Caki2 (cell line): ENCODE results near the gene PCNX4. TPM values are rescaled to one million over a fixed set of nuclear protein-coding genes. Genes with fewer than 3 reads are reported as not detected.

Experiments
- DNase-seq: peaks from one replicate; pipeline ENCODE4 v3.0.0-alpha.2; 2015; ENCODE audit warnings: low read depth
- in situ Hi-C: cut with HindIII; loops from 2 replicates; pipeline ENCODE4 v1.10.0; 2016; ENCODE audit warnings: low sequenced_read_pairs, low pct_unique_long_range_greater_than_20kb, mixed read lengths
- total RNA-seq: library from RNA; depleted of rRNA; stranded (reverse); fragments of >200 nt; shearing (Covaris generic); gene quantifications from 2 replicates; pipeline ENCODE4 v1.2.3, GENCODE V29; 2014; ENCODE audit warnings: low replicate concordance

The PCNX4 gene
- total RNA-seq, 1 experiment from 2014 or later: 58.9 TPM

- DNase-seq: peak; percentile 80
- in situ Hi-C loops: no loop called here
These were observed 73.2 kb downstream of the PCNX4 start, which contains the start of gene DHRS7 for GRCh38 chr14:60164712-60165546. DHRS7 (minus strand) TSS chr14:60165398; CDS start chr14:60165309, 89 bp downstream.

DNA sequence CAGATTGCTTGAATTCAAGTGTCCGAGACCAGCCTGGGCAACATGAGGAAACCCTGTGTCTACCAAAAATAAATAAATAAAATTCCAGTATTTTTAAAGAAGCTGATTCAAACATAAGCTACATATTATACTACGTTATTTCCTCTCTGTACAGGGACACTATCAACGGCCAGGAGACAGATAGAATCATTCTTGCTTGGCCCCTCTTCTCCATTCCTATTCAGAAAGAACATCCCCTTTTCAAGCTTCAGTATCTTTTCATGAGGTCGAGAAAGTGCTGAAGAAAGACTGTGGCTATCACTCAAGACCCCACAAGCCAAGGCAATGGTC lies 73.8 kb downstream of the PCNX4 start:
- in situ Hi-C loops: no loop called here
- DNase-seq: no peak

GRCh38 chr14:60166142-60166541 lies 74.4 kb downstream of the PCNX4 start:
- in situ Hi-C loops: no loop called here
- no peak for DNase-seq

DNA sequence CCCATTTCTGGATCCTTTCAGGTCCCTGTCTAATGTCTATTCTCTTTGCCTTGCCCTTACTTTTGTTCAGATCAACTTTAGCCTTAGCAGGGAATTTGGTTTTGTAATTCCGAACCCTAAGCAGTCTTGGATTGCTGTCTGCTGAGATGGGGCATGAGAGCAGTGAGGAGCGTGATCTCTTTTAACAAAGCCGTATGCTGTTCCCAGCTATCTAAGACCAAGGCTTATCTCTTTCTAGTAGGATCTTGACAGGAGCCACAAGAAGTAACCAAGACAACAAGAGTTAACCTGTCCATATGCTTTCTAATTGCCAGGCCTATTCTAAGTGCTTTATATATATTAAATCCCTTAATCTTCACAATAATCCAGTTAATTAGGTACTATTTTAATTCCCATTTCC lies 78.0 kb downstream of the PCNX4 start:
- no peak for DNase-seq
- in situ Hi-C loops: no loop called here

DNA sequence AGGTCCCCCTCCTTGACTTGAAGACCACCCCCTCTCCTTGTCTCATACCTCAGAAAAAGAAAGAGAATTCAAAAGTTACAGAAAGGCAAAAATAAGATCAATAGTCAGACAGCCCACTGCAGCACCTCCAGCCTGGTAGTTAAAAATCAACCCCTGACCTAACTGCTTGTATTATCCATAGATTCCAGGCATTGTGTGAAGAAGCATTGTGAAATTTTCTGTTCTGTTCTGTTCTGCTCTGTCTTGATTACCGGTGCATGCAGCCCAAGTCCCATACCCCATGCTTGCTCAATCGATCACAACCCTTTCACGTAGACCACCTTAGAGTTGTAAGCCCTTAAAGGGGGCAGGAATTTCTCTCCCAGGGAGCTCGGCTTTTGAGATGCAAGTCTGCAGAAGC lies 79.2 kb downstream of the PCNX4 start:
- no peak for DNase-seq
- in situ Hi-C loops: no loop called here

- DNase-seq: no peak
- in situ Hi-C loops: no loop called here
These were observed 80.0 kb downstream of the PCNX4 start for GRCh38 chr14:60171690-60172089.

DNA sequence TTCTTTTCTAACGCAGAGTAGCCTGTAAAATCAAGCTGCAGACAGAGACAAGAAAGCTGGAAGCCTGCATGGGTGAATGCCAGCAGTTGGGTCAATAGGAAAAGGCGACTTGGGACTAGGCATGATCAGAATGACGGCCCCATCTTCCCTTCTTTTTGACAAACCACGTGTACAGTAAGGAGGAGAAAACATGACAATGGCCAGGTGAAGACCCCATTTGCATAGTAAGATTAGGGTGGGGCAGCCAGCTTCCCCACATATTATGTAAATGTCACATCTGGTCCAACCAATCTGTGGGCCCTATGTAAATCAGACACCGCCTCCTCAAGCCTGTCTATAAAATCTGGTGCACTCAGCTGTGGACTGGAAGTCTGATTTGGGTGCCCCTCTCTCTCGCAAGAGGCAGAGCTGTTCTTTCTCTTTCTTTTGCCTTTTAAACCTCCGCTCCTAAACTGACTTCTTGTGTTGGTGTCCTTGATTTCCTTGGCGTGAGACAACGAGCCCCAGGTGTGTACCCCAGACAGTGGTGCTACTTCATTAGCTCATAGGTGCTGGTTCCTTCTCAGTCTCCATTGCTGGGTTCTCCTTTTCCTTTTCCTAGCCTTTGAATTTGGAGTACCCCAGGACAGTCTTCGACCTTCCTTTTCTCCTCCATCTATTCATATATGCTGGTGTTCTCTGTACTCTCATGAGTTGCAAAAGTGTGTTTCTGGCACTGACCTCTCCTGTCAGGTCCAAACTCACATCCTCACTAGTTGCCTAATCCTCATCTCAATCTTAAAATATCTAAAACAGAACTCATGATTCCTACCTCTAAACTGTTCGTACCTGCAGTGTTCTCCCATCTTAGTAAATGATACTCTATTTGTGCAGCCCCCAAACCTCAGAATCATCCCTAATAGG lies 82.9 kb downstream of the PCNX4 start:
- in situ Hi-C loops: loop anchor here (25.0 kb wide), 1 partner anchor 212 kb away; no protein-coding TSS in a partner anchor
- no peak for DNase-seq

- in situ Hi-C loops: loop anchor here (25.0 kb wide), 1 partner anchor 213 kb away; no protein-coding TSS in a partner anchor
These were observed 83.7 kb downstream of the PCNX4 start for GRCh38 chr14:60175255-60175902.

DNA sequence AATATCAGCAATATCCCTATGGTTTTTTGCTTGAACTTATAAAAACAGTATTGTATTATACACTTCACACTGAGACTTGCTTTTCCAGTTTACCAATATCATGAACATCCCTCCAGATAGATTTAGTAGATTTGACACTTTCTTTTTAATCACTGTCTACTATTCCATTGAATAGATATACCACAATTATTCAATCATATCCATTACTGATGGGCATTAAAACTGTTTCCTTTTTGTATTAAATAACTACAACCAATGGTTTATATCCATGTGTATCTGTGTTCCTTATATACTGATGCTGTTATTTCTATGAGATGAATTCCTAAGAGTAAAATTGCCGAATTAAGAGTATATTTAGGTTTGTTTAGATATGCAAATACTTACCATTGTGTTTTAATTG lies 86.4 kb downstream of the PCNX4 start:
- no peak for DNase-seq
- in situ Hi-C loops: loop anchor here (25.0 kb wide), 1 partner anchor 216 kb away; no protein-coding TSS in a partner anchor

More at GRCh38 chr14:60175255-60175902, 83.7 kb downstream of the PCNX4 start:
- DNase-seq: no peak

DNA sequence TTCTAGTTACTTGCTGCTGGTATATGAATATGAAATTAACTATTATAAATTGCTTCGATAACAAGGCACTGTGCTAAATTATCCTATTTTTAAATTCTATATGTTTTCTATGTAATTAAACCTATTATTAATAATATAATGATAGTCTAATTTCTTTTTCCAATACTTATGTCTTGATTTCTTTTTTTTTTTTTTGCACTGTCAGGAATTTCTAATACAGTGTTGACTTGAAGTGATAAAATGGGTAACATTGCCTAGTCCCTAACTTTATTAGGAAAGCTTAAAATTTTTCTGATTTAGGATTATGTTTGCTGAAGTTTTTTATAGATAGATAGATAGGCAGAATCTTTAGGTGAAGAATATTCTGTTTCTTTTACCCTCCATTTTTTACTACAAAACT lies 87.1 kb downstream of the PCNX4 start:
- in situ Hi-C loops: loop anchor here (25.0 kb wide), 1 partner anchor 217 kb away; no protein-coding TSS in a partner anchor

GRCh38 chr14:60179431-60179869 lies 87.7 kb downstream of the PCNX4 start:
- DNase-seq: peak; percentile 30
- in situ Hi-C loops: loop anchor here (25.0 kb wide), 1 partner anchor 217 kb away; no protein-coding TSS in a partner anchor

More for the DNA sequence above, 87.1 kb downstream of the PCNX4 start:
- no peak for DNase-seq

GRCh38 chr14:60183138-60183537 lies 91.4 kb downstream of the PCNX4 start:
- DNase-seq: no peak
- in situ Hi-C loops: loop anchor here (25.0 kb wide), 1 partner anchor 221 kb away; no protein-coding TSS in a partner anchor

DNA sequence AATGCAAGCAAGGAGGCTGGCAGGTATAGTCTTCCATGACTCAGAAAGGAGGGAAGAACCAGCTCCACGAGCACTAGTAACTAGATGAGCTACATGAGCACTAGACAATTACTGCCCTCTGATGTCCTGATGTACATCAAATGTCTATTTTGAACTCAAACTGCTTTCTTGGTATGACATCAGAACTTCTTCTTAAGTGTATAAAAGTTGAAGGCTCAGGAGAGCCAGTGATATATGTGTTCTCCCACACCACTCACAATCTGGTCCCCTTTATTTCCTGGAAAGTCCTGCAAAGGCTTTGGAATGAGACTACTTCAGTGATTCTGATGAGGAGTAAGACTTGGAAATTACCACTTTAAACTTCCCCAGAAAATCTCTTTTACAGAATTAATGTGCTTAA lies 92.0 kb downstream of the PCNX4 start:
- no peak for DNase-seq
- in situ Hi-C loops: loop anchor here (25.0 kb wide), 1 partner anchor 221 kb away; no protein-coding TSS in a partner anchor

DNA sequence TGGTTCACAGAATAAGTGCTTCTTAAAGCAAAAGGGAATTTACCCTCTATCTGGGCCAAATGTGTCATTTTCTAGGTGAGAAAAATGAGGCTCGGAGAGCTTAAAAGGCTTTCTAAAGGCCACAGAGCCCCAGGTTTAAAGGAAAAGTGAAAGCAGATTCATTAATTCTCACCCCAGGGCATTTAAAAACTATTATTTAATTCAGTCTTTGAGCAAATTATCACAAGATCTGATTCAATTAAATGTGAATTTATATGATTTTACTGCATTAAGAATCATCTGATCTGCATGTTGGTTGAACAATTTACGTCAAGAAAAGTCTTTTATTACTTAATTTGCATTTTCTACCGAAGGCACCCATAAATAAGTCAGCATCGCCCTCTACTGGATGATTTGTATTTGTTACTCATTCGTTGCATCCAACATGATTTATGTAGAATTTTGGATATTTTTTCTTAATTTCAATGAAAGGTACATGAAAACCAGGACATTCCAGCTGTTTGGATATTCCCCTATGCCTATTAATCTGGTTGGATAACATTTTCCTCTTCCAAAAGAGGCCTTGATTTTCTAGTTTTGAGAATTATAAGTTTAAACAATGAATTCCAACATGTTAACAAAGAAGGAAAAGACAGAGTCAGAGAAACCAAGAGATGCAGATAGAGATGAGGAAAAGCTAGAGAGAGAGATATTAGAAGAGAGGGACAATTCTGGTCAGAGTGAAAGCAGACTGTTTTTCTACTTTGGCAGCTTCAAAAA lies 92.6 kb downstream of the PCNX4 start:
- DNase-seq: peak; percentile 33
- in situ Hi-C loops: loop anchor here (25.0 kb wide), 1 partner anchor 222 kb away; no protein-coding TSS in a partner anchor

DNA sequence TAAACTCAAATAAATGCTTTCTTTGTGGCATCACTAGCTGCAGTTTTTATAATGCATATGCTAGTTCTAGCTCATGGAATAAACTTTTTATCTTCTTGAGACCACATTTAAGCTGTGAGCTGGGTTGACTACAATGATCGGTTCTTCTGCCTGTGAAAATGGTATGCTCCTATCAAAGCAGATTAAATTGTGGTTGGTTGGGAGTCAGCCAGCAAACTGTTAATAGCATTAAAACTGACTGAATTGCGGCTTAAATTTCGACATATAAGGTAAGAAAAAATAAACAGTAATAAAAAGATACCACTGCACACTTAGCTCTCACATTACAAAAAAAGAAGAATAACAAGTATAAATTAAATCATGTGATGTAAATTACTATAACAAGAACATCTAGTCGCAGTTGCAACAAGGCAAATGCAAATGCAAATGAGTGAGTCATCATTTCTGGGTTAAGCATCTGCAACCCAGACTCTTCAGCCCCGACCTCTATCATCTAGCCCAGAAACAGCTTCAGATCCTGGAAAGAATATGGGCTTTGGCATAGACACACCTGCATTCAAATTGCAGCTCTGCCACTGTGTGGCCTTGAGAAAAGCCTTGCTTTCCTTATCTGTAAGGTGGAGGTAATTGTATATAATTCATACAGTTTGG lies 93.3 kb downstream of the PCNX4 start:
- DNase-seq: no peak
- in situ Hi-C loops: loop anchor here (25.0 kb wide), 1 partner anchor 223 kb away; no protein-coding TSS in a partner anchor

GRCh38 chr14:60188115-60188514 lies 96.4 kb downstream of the PCNX4 start:
- no peak for DNase-seq
- in situ Hi-C loops: loop anchor here (25.0 kb wide), 1 partner anchor 226 kb away; no protein-coding TSS in a partner anchor

DNA sequence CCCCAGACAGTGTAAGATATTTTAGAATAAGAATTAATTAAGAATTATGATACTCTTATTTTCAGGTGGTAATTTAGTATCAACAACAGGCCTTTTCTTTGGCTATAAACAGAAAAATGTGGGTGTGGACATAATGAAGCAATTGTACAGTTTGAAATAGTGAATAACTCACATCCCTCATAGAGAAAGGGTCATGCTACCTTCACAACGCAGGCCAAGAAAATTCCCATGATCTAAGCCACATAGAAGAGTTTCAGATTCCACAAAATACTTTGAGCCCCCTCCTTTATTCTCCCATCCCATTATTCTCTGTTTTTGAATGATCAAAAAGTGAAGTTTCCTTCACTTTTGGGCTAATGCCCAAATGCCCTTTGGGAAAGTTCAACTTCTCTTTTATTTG lies 97.0 kb downstream of the PCNX4 start:
- in situ Hi-C loops: loop anchor here (25.0 kb wide), 1 partner anchor 226 kb away; no protein-coding TSS in a partner anchor

More for the DNA sequence above, 97.0 kb downstream of the PCNX4 start:
- DNase-seq: no peak
